ENCODE data around the gene CCDC27.
A peak's percentile ranks its signal among the peaks of the same experiment; 100 is the strongest.

The CCDC27 gene

GRCh38 chr1:3733094-3733882, 19.0 kb upstream of the CCDC27 start:
- no peak overlapping the region for H3K4me3 ChIP-seq
- H3K4me1 ChIP-seq: peaks cover 15 to 52% (median 41%) of the 10 kb centered on the region in 10 experiments
- peaks cover 17 to 26% (median 22%) of the 10 kb centered on the region in 11 experiments for H3K36me3 ChIP-seq
- H3K9me3 ChIP-seq (replicated peaks in 1 of 11): no peaks in the 10 kb centered on the region
- peaks cover 0 to 22% (median 7%) of the 10 kb centered on the region in 11 experiments; a peak in 10 of 22 replicates for H3K27me3 ChIP-seq
- H4K20me1 ChIP-seq: peaks cover 0 to 11% (median 0%) of the 10 kb centered on the region in 11 experiments; a peak in 5 of 22 replicates
- no peak overlapping the region for H3K4me2 ChIP-seq
- TF ChIP-seq Cebpa-rat (IDR thresholded peaks at IDR 0.05): no peak
- no peak overlapping the region for H3K9ac ChIP-seq
- no peak overlapping the region for H3K27ac ChIP-seq

- H3K9ac ChIP-seq: no peak overlapping the region
- no peak overlapping the region for H3K4me2 ChIP-seq
- peaks cover 24 to 33% (median 29%) of the 10 kb centered on the region in 11 experiments for H3K36me3 ChIP-seq
- H3K4me3 ChIP-seq: no peak overlapping the region
- H3K27ac ChIP-seq: no peak overlapping the region
- H4K20me1 ChIP-seq: peaks cover 0 to 11% (median 0%) of the 10 kb centered on the region in 11 experiments; a peak in 5 of 22 replicates
- H3K27me3 ChIP-seq: peaks cover 0 to 18% (median 7%) of the 10 kb centered on the region in 11 experiments; a peak in 10 of 22 replicates
- H3K4me1 ChIP-seq: peaks cover 15 to 52% (median 41%) of the 10 kb centered on the region in 10 experiments
- H3K9me3 ChIP-seq (replicated peaks in 1 of 11): no peaks in the 10 kb centered on the region
- no peak for TF ChIP-seq Cebpa-rat (IDR thresholded peaks at IDR 0.05)
These were observed 18.2 kb upstream of the CCDC27 start for GRCh38 chr1:3733883-3734589.

- no peaks in the 10 kb centered on the region for H3K9me3 ChIP-seq (replicated peaks in 1 of 11)
- peaks cover 0 to 10% (median 0%) of the 10 kb centered on the region in 11 experiments; a peak in 5 of 22 replicates for H4K20me1 ChIP-seq
- peaks cover 28 to 38% (median 35%) of the 10 kb centered on the region in 11 experiments for H3K36me3 ChIP-seq
These were observed 17.6 kb upstream of the CCDC27 start for GRCh38 chr1:3734602-3735001.

GRCh38 chr1:3735027-3735681, 17.1 kb upstream of the CCDC27 start:
- Histone ChIP-seq H3K36me3 (peaks cover 33 to 44% (median 41%) of the 10 kb centered on the region in 11 experiments), H4K20me1 (peaks cover 0 to 9% (median 0%) of the 10 kb centered on the region in 11 experiments; a peak in 5 of 22 replicates), H3K4me1 (peaks cover 11 to 43% (median 32%) of the 10 kb centered on the region in 10 experiments), H3K4me3 (no peak overlapping the region), H3K4me2 (peak overlapping the region in 9 of 11 experiments; percentile 9 to 65 (median 50); a peak in 12 of 22 replicates), H3K27me3 (peaks cover 0 to 13% (median 0%) of the 10 kb centered on the region in 11 experiments; a peak in 7 of 22 replicates), H3K27ac (peak overlapping the region in 7 of 11 experiments; percentile 37 to 70 (median 51); a peak in 9 of 22 replicates), H3K9me3 (replicated peaks in 1 of 11) (no peaks in the 10 kb centered on the region), H3K9ac (peak overlapping the region in 3 of 11 experiments; percentile 30 to 50 (median 48); a peak in 2 of 22 replicates)
- TF ChIP-seq Cebpa-rat (IDR thresholded peaks at IDR 0.05): no peak

More at GRCh38 chr1:3734602-3735001, 17.6 kb upstream of the CCDC27 start:
- peaks cover 15 to 49% (median 38%) of the 10 kb centered on the region in 10 experiments for H3K4me1 ChIP-seq
- H3K27ac ChIP-seq: no peak overlapping the region
- H3K9ac ChIP-seq: no peak overlapping the region
- peaks cover 0 to 14% (median 5%) of the 10 kb centered on the region in 11 experiments; a peak in 10 of 22 replicates for H3K27me3 ChIP-seq
- no peak overlapping the region for H3K4me3 ChIP-seq
- no peak overlapping the region for H3K4me2 ChIP-seq
- TF ChIP-seq Cebpa-rat (IDR thresholded peaks at IDR 0.05): no peak

- peaks cover 0 to 8% (median 0%) of the 10 kb centered on the region in 11 experiments; a peak in 6 of 22 replicates for H3K27me3 ChIP-seq
- H3K36me3 ChIP-seq: peaks cover 35 to 49% (median 45%) of the 10 kb centered on the region in 11 experiments
- peak overlapping the region in 10 of 11 experiments; percentile 9 to 65 (median 50); a peak in 18 of 22 replicates for H3K4me2 ChIP-seq
- peaks cover 0 to 9% (median 0%) of the 10 kb centered on the region in 11 experiments; a peak in 4 of 22 replicates for H4K20me1 ChIP-seq
- H3K4me1 ChIP-seq: peaks cover 6 to 38% (median 27%) of the 10 kb centered on the region in 10 experiments
- H3K27ac ChIP-seq: peak overlapping the region in 8 of 11 experiments; percentile 9 to 70 (median 48); a peak in 11 of 22 replicates
- peak overlapping the region in 6 of 11 experiments; percentile 30 to 50 (median 48); a peak in 7 of 22 replicates for H3K9ac ChIP-seq
- no peak for TF ChIP-seq Cebpa-rat (IDR thresholded peaks at IDR 0.05)
- no peak overlapping the region for H3K4me3 ChIP-seq
- H3K9me3 ChIP-seq (replicated peaks in 1 of 11): no peaks in the 10 kb centered on the region
These were observed 16.6 kb upstream of the CCDC27 start for GRCh38 chr1:3735688-3736087.

- peaks cover 35 to 52% (median 48%) of the 10 kb centered on the region in 11 experiments for H3K36me3 ChIP-seq
- H3K27ac ChIP-seq: peak overlapping the region in 10 of 11 experiments; percentile 10 to 70 (median 44); a peak in 16 of 22 replicates
- peak overlapping the region in 10 of 11 experiments; percentile 25 to 50 (median 44); a peak in 12 of 22 replicates for H3K9ac ChIP-seq
- no peak for TF ChIP-seq Cebpa-rat (IDR thresholded peaks at IDR 0.05)
- no peak overlapping the region for H3K4me3 ChIP-seq
- no peaks in the 10 kb centered on the region for H3K9me3 ChIP-seq (replicated peaks in 1 of 11)
- H3K4me1 ChIP-seq: peaks cover 5 to 33% (median 23%) of the 10 kb centered on the region in 10 experiments; a peak in 19 of 20 replicates
- H3K27me3 ChIP-seq: peaks cover 0 to 3% (median 0%) of the 10 kb centered on the region in 11 experiments; a peak in 2 of 22 replicates
- H4K20me1 ChIP-seq: peaks cover 0 to 9% (median 0%) of the 10 kb centered on the region in 11 experiments; a peak in 5 of 22 replicates
- H3K4me2 ChIP-seq: peak overlapping the region in 10 of 11 experiments; percentile 9 to 65 (median 50); a peak in 18 of 22 replicates
These were observed 16.1 kb upstream of the CCDC27 start for GRCh38 chr1:3736131-3736561.

GRCh38 chr1:3736708-3737107, 15.5 kb upstream of the CCDC27 start:
- Histone ChIP-seq H3K36me3 (peaks cover 41 to 58% (median 52%) of the 10 kb centered on the region in 11 experiments), H3K4me1 (peaks cover 5 to 31% (median 19%) of the 10 kb centered on the region in 10 experiments; a peak in 19 of 20 replicates), H4K20me1 (peaks cover 0 to 9% (median 0%) of the 10 kb centered on the region in 11 experiments; a peak in 5 of 22 replicates), H3K4me2 (peak overlapping the region in 8 of 11 experiments; percentile 9 to 65 (median 50); a peak in 8 of 22 replicates), H3K4me3 (no peak overlapping the region), H3K27ac (peak overlapping the region in 8 of 11 experiments; percentile 11 to 70 (median 48); a peak in 10 of 22 replicates), H3K9me3 (replicated peaks in 1 of 11) (no peaks in the 10 kb centered on the region), H3K27me3 (no peaks in the 10 kb centered on the region), H3K9ac (peak overlapping the region in 7 of 11 experiments; percentile 25 to 49 (median 42); a peak in 6 of 22 replicates)
- no peak for TF ChIP-seq Cebpa-rat (IDR thresholded peaks at IDR 0.05)

Measured in BLaER1 treated with 17β-estradiol and CSF1 and Interleukin-3, amounts not matched to agents 10 nM and 100 nM (cell line).